RWPE1 (cell line): ENCODE data around the gene TRMT44.

Experiments used
- CTCF ChIA-PET: fragments of 350-600 bp; sonication (Branson Sonifier 250); formaldehyde crosslinking; extraction: SDS; loops from one replicate; lab custom pipeline; 2021; lab: Yijun Ruan, JAX
- POLR2A ChIA-PET: fragments of 400-600 bp; formaldehyde crosslinking; extraction: SDS; loops from one replicate; lab custom pipeline; 2020; ENCODE audit warnings: antibody characterized with exemption; ENCODE audit not compliant: low non-redundant PET; lab: Yijun Ruan, JAX
- DNase-seq: peaks from one replicate; pipeline ENCODE4 v3.0.0; 2012; ENCODE audit warnings: low spot score
- H3K27ac ChIP-seq: fragments of 450-650 bp; 2 replicates; pipeline ENCODE4 v1.5.1; 2017
- TF ChIP-seq, protein P1 (sequence below): fragments of 450-650 bp; conservative IDR thresholded peaks from 2 replicates; pipeline ENCODE4 v1.5.1; 2017; ENCODE audit warnings: low read depth, mild to moderate bottlenecking

The TRMT44 gene

DNA sequence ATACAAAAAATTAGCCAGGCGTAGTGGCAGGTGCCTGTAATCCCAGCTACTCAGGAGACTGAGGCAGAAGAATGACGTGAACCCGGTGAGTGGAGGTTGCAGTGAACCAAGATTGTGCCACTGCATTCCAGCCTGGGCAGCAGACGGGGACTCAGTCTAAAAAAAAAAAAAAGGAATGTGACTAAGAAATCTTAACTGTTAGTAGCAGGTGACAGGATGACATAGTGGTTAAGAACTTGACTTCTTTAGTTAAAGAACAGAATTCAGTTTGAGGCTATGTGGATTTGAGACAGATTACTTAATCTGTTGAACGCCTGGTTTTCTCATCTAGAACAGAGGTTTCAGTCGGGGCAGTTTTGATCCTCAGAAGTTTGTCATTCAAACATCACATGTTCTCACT, 3.2 kb downstream of the TRMT44 start:
- H3K27ac ChIP-seq = no peak overlapping the region
- POLR2A ChIA-PET = no interaction called here
- no peak for DNase-seq
- TF ChIP-seq, protein P1, sequence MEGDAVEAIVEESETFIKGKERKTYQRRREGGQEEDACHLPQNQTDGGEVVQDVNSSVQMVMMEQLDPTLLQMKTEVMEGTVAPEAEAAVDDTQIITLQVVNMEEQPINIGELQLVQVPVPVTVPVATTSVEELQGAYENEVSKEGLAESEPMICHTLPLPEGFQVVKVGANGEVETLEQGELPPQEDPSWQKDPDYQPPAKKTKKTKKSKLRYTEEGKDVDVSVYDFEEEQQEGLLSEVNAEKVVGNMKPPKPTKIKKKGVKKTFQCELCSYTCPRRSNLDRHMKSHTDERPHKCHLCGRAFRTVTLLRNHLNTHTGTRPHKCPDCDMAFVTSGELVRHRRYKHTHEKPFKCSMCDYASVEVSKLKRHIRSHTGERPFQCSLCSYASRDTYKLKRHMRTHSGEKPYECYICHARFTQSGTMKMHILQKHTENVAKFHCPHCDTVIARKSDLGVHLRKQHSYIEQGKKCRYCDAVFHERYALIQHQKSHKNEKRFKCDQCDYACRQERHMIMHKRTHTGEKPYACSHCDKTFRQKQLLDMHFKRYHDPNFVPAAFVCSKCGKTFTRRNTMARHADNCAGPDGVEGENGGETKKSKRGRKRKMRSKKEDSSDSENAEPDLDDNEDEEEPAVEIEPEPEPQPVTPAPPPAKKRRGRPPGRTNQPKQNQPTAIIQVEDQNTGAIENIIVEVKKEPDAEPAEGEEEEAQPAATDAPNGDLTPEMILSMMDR = no peak
- CTCF ChIA-PET = interaction anchor here (0.5 kb wide), 2 partner anchors 171 to 495 kb away, joined by 4 to 5 read pairs; no protein-coding TSS in a partner anchor

DNA sequence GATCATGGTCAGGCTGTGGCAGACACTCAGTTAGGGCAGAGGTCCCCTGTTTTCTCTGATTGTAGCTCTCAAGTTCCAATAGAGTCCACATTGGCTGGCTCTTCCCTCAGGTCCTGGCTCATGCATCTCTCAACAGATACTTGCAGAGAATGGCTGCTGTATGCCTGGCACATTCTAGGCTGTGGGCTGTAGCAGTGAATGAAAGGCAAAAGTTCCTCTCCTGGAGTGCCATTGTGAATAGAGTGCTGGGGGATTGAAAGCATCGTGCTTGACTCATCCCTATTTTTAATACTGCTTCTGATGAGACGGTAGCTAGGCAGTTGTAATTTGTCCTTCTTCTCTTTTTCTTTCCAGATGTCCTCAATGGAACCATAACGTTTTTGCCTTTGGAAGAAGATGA, 5.5 kb downstream of the TRMT44 start:
- CTCF ChIA-PET = no interaction called here
- no peak overlapping the region for H3K27ac ChIP-seq

GRCh38 chr4:8451440-8452182, 11.0 kb downstream of the TRMT44 start:
- H3K27ac ChIP-seq = no peak overlapping the region
- ChIA-PET CTCF (no interaction called here), POLR2A (no interaction called here)
- TF ChIP-seq, protein P1 = no peak
- no peak for DNase-seq

More for the DNA sequence above, 5.5 kb downstream of the TRMT44 start:
- DNase-seq = no peak
- TF ChIP-seq, protein P1 = no peak
- POLR2A ChIA-PET = no interaction called here

DNA sequence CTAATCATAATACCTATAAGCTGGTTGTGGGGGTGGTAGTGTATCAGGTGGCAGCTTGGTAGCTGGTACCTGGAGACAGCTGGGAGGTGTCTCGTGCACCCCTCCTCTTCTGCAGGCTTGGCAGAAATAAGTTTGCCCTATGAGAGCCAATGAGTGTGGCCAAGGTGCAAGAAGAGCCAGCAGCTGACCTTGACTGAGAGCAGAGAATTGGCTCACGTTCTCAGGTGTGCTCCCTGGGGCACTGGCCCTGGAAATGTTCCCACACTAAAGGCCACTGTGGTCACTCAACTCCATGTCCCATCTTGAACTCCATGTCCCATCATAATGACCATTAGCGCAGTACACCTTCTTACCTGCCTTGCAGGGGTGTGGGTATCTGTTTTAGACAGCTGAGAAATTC, 13.4 kb downstream of the TRMT44 start:
- POLR2A ChIA-PET = no interaction called here
- no peak for DNase-seq
- TF ChIP-seq, protein P1 = no peak
- no peak overlapping the region for H3K27ac ChIP-seq
- CTCF ChIA-PET = interaction anchor here (1.1 kb wide), 1 partner anchor 15 kb away, joined by 3 read pairs; no protein-coding TSS in a partner anchor

GRCh38 chr4:8457646-8458252, 17.2 kb downstream of the TRMT44 start:
- DNase-seq = no peak
- TF ChIP-seq, protein P1 = no peak
- CTCF ChIA-PET = no interaction called here
- POLR2A ChIA-PET = no interaction called here
- H3K27ac ChIP-seq = no peak overlapping the region

DNA sequence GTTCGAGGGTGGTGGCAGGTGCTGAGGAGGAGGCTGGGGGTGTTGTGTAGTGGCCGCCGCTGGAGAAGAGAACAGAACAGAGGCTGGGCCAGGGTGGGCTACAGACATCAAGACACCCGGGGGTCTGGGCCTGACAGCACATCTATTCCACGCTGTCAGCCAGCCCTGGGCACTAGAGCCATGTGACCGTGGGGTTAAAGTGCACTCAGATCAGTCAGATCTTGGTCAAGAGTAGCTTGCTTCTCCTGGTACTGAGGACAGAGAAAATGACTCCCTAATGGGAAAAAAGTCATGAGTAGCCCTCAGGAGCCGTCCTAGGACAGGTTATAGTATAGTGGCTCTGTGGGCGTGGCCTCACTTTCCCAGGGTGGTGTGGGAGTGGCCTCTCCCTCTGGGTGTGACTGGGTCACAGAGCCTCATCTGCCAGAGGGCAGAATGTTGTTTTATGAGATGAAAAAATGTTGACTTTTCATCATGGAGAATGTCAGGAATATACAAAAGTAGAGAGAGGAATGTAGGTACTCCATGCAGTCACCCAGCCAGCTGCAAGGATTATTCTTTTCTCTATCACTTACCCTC, 19.4 kb downstream of the TRMT44 start:
- ChIA-PET POLR2A (no interaction called here), CTCF (no interaction called here)
- TF ChIP-seq, protein P1 = no peak
- H3K27ac ChIP-seq = no peak overlapping the region
- DNase-seq = no peak
